Ishikawa (cell line): ENCODE data around the gene CISTR.

Source experiments
- CEBPB ChIP-seq: IDR thresholded peaks from 2 replicates; pipeline ENCODE4 v1.6.1; 2012
- CREB1 ChIP-seq: IDR thresholded peaks from 2 replicates; pipeline ENCODE4 v1.6.1; 2012; ENCODE audit warnings: low read depth
- EGR1 ChIP-seq: IDR thresholded peaks from 2 replicates; pipeline ENCODE4 v1.6.1; 2012
- EP300 ChIP-seq: IDR thresholded peaks from 2 replicates; pipeline ENCODE4 v1.6.1; 2012; ENCODE audit warnings: borderline replicate concordance
- FOXM1 ChIP-seq: IDR thresholded peaks from 2 replicates; pipeline ENCODE4 v1.6.1; 2012; ENCODE audit warnings: low read depth, borderline replicate concordance
- MAX ChIP-seq: IDR thresholded peaks from 2 replicates; pipeline ENCODE4 v1.6.1; 2012
- NFIC ChIP-seq: IDR thresholded peaks from 2 replicates; pipeline ENCODE4 v1.6.1; 2012
- RAD21 ChIP-seq: IDR thresholded peaks from 2 replicates; pipeline ENCODE4 v1.6.1; 2012; ENCODE audit warnings: low read depth
- REST ChIP-seq: IDR thresholded peaks from 2 replicates; pipeline ENCODE4 v1.6.1; 2012; ENCODE audit warnings: low read depth, mild to moderate bottlenecking
- TAF1 ChIP-seq: IDR thresholded peaks from 2 replicates; pipeline ENCODE4 v1.6.1; 2012; ENCODE audit warnings: low read depth, mild to moderate bottlenecking
- TCF12 ChIP-seq: IDR thresholded peaks from 2 replicates; pipeline ENCODE4 v1.6.1; 2012; ENCODE audit warnings: low read depth
- TEAD4 ChIP-seq: IDR thresholded peaks from 2 replicates; pipeline ENCODE4 v1.6.1; 2012
- USF1 ChIP-seq: IDR thresholded peaks from 2 replicates; pipeline ENCODE4 v1.6.1; 2012
- YY1 ChIP-seq: IDR thresholded peaks from 2 replicates; pipeline ENCODE4 v1.6.1; 2012; ENCODE audit warnings: low read depth
- ZBTB7A ChIP-seq: IDR thresholded peaks from 2 replicates; pipeline ENCODE4 v1.6.1; 2012; ENCODE audit warnings: low read depth

CISTR gene

GRCh38 chr12:53747095-53747494 is 4.7 kb downstream of the CISTR start:
- TF ChIP-seq REST (no peak), FOXM1 (no peak), CREB1 (no peak), TAF1 (no peak), CEBPB (no peak), ZBTB7A (no peak), EP300 (no peak), EGR1 (no peak), TEAD4 (no peak), USF1 (no peak), MAX (no peak), NFIC (no peak), TCF12 (no peak), RAD21 (no peak)

GRCh38 chr12:53746592-53747092 is 5.1 kb downstream of the CISTR start:
- TF ChIP-seq RAD21 (peak; percentile 89), FOXM1 (no peak), TEAD4 (peak; percentile 54)

GRCh38 chr12:53744751-53745150 is 7.0 kb downstream of the CISTR start:
- no peak for TF ChIP-seq YY1
- TF ChIP-seq RAD21: no peak

- TF ChIP-seq CEBPB (no peak), FOXM1 (no peak), EGR1 (no peak), EP300 (no peak), YY1 (no peak), TEAD4 (no peak), MAX (no peak)
Measured at GRCh38 chr12:53744130-53744441, 7.7 kb downstream of the CISTR start.

- TF ChIP-seq CREB1: no peak
- no peak for TF ChIP-seq FOXM1
- no peak for TF ChIP-seq TAF1
- no peak for TF ChIP-seq EP300
- no peak for TF ChIP-seq EGR1
- TF ChIP-seq TCF12: no peak
- TF ChIP-seq MAX: no peak
- TF ChIP-seq YY1: no peak
- peak; percentile 88; the same call in 1 of the 2 replicates for TF ChIP-seq ZBTB7A
- TF ChIP-seq RAD21: peak; percentile 79
- TF ChIP-seq NFIC: no peak
- TF ChIP-seq REST: no peak
- TF ChIP-seq CEBPB: no peak
Measured at GRCh38 chr12:53743266-53744129, 8.3 kb downstream of the CISTR start.

GRCh38 chr12:53740130-53740491 is 11.7 kb downstream of the CISTR start:
- TF ChIP-seq EP300 (no peak), FOXM1 (no peak), CEBPB (no peak), ZBTB7A (no peak), EGR1 (no peak), TEAD4 (no peak)

GRCh38 chr12:53739214-53740129 is 12.3 kb downstream of the CISTR start:
- TF ChIP-seq FOXM1 (no peak), CREB1 (no peak), EGR1 (no peak), CEBPB (no peak), EP300 (no peak), TCF12 (no peak), REST (no peak), TAF1 (no peak), RAD21 (no peak), MAX (no peak), NFIC (no peak), YY1 (no peak), ZBTB7A (no peak), USF1 (no peak), TEAD4 (no peak)
